AG08395 (cell line): ENCODE measurements around the gene POLR3E.
A peak's percentile ranks its signal among the peaks of the same experiment; 100 is the strongest.
"Not testable (repeated sequence)": the region's sequence is repeated elsewhere in the genome, so short reads cannot be mapped to it uniquely, and the experiment has no call there.

Experiments
- DNase-seq: peaks from one replicate; pipeline ENCODE4 v3.0.0; 2012; ENCODE audit warnings: mixed read lengths, low spot score

POLR3E gene

GRCh38 chr16:22292320-22292719 is 4.9 kb upstream of the POLR3E start:
- no peak for DNase-seq

GRCh38 chr16:22293137-22294106 is 3.8 kb upstream of the POLR3E start:
- no peak for DNase-seq

GRCh38 chr16:22296225-22297113 is 740 bp upstream of the POLR3E start:
- no peak for DNase-seq

- peak; percentile 89 for DNase-seq
Observed at GRCh38 chr16:22297871-22298733, 893 bp downstream of the POLR3E start.

GRCh38 chr16:22299036-22299435 is 1.8 kb downstream of the POLR3E start:
- no peak for DNase-seq

GRCh38 chr16:22300427-22301071 is 3.3 kb downstream of the POLR3E start:
- DNase-seq: peak; percentile 80

- not testable (repeated sequence) for DNase-seq
Observed at GRCh38 chr16:22301423-22301822, 4.2 kb downstream of the POLR3E start.

- no peak for DNase-seq
Observed at GRCh38 chr16:22302776-22303363, 5.7 kb downstream of the POLR3E start.

- no peak for DNase-seq
Observed at GRCh38 chr16:22304411-22304810, 7.2 kb downstream of the POLR3E start.

- DNase-seq: no peak
Observed at GRCh38 chr16:22306788-22307187, 9.6 kb downstream of the POLR3E start.

GRCh38 chr16:22307838-22308237 is 10.6 kb downstream of the POLR3E start:
- DNase-seq: no peak

GRCh38 chr16:22308824-22309520 is 11.8 kb downstream of the POLR3E start:
- no peak for DNase-seq

- no peak for DNase-seq
Observed at GRCh38 chr16:22311520-22311919, 14.3 kb downstream of the POLR3E start.

GRCh38 chr16:22312897-22313781 is 15.9 kb downstream of the POLR3E start:
- DNase-seq: no peak

- no peak for DNase-seq
Observed at GRCh38 chr16:22313876-22314470, 16.8 kb downstream of the POLR3E start.

- DNase-seq: no peak
Observed at GRCh38 chr16:22314661-22315626, 17.7 kb downstream of the POLR3E start.

GRCh38 chr16:22315979-22316378 is 18.8 kb downstream of the POLR3E start:
- no peak for DNase-seq

GRCh38 chr16:22316411-22316811 is 19.2 kb downstream of the POLR3E start:
- no peak for DNase-seq
